Fibroblast of lung (primary cell): Measurements from ENCODE around the gene RIT2.

ENCODE experiments used
- CTCF ChIP-seq, 2 donors: IDR thresholded peaks in 1 of 2; conservative IDR thresholded peaks in 1 of 2; 1 replicate in 1 of 2; 2 replicates in 1 of 2; pipeline ENCODE4 v1.5.1; 2011 to 2012; ENCODE audit warnings: low read length in 2 of 2, control low read depth in 1 of 2, inconsistent platforms in 1 of 2, low read depth in 1 of 2, mild to moderate bottlenecking in 1 of 2
- EZH2 ChIP-seq: IDR thresholded peaks from 2 replicates; pipeline ENCODE4 v1.5.1; 2012; ENCODE audit warnings: low read length, control low read depth, mild to moderate bottlenecking; ENCODE audit errors: missing control alignments

- TF ChIP-seq EZH2, result no peak
- no peak for TF ChIP-seq CTCF (conservative IDR thresholded peaks at IDR 0.05 in 1 of 2, IDR thresholded peaks at IDR 0.05 in 1 of 2; ENCODE audit: low read depth in 1 of 2, low read length in 2 of 2)
Measured at GRCh38 chr18:43046322-43046721, 69.2 kb downstream of the RIT2 start.
